Middle frontal gyrus (tissue), 1 donor: ENCODE data around the gene DNAH10.

Experiments used
- DNase-seq: peaks from one replicate; pipeline ENCODE4 v3.0.0-alpha.2; 2015; ENCODE audit warnings: low spot score; ENCODE audit errors: extremely low spot score

DNAH10 gene

DNA sequence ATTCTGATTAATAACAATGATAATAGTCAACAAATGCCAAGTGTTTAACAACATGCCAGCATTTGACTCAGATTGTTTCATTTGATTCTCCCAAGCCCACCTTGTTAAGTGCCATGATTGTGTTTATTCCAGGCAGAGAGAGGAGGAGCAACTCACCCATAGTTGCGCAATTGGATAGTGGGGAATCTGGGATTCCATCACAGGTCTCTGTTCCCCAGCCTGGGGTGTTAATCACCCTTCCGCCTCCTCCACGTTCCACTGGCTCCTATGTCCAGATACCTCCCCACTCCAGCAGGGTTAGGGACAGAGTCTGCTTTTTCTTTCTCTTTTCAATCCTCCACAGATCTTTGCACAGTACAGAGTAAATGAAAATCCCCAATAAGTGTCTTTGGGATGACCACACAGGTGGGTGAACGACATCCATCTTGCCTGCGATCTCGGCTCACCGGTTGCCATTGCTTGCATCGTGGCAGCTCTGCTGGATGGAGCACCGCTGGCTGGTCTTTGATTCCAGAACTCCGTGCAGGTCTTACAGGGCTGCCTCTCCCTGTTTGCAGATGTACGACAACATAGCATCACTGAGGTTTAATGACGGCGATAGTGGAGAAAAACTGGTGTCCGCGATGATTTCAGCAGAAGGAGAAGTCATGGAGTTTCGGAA lies 78.8 kb downstream of the DNAH10 start:
- DNase-seq: no peak

- DNase-seq: no peak
Observed at GRCh38 chr12:123843912-123844748, 82.0 kb downstream of the DNAH10 start.

DNA sequence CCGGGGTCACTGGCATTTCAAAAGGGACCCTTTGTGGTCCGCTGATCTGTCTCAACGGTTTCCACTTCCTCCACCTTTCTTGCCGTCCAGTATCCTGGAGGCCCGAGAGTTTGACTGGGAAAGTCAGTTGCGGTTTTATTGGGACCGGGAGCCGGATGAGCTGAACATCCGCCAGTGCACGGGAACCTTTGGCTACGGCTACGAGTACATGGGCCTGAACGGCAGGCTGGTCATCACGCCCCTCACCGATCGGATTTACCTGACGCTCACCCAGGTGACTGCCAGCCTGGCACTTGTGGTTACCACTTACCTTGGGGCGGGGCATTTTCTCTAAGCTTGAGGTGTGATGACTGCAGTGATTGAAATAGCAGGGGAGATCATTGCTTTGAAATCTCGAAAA lies 83.8 kb downstream of the DNAH10 start:
- no peak for DNase-seq

DNA sequence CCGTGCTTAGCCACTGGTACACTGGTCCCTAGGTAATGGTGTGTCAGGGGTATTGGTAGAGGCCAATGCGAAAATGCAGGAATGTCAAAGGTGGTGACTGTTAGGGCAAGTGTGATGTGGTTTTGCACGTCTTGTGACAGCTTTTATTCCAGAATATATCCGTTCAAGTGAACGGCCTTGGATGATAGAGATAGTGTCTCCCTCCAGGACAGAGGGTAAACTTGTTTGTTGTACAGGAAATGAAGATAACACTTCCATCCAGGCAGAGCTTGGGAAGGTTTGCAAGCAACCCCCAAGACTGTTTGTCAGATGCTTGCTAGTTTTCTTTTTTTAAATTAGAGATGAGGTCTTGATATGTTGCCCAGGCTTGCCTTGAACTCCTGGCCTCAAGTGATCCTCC lies 84.2 kb downstream of the DNAH10 start:
- DNase-seq: no peak

DNA sequence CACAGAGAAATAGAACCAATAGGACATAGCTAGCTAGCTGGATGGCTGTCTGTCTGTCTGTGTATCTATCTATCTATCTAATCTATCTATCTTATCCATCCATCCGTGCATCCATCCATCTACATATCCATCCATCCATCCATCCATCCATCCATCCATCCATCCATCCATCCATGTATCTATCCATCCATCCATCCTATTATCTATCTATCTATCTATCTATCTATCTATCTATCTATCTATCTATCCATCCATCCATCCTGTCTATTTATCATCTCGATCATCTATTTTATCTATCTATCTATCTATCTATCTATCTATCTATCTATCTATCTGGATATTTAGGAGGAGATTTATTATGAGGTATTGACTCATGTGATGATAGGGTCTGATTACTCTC lies 84.9 kb downstream of the DNAH10 start:
- no peak for DNase-seq

DNA sequence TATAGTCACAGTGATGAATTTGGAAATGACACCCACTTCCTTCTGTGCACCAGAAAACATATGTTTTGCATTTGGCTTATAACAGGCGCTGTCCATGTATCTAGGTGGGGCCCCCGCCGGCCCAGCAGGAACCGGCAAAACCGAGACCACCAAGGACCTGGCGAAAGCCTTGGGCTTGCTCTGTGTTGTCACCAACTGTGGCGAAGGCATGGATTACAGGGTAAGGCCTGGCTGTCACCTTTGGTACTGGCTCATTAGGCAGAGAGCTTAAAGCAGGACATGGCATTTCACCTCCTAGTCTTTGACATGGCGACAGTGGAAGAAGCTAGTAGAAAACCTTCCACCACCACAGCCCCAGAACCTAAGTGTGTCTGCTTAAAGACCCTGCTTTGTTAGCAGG lies 85.8 kb downstream of the DNAH10 start:
- DNase-seq: no peak

DNA sequence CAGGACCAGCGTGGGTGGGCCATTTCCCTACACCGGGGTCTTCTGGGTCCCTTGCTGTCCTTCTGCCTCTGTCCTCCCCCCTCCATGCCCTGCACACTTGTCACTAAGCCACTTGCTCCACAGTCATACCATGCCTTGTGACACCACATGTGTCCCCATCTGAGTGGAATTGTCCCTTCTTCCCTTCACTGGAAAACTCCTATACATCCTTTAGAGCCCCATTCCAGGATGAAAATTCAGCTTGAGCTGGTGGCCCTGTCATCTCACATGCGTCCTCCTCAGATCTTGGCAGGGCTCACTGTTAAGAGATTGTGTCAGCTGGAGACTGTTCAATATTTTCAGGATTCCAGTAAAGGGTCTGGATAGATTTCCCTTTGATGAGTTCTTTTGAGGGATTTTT lies 87.4 kb downstream of the DNAH10 start:
- DNase-seq: no peak

- DNase-seq: no peak
Observed at GRCh38 chr12:123850246-123851134, 88.4 kb downstream of the DNAH10 start.

- no peak for DNase-seq
Observed at GRCh38 chr12:123853396-123854070, 91.4 kb downstream of the DNAH10 start.

GRCh38 chr12:123854232-123854631 lies 92.1 kb downstream of the DNAH10 start:
- no peak for DNase-seq

DNA sequence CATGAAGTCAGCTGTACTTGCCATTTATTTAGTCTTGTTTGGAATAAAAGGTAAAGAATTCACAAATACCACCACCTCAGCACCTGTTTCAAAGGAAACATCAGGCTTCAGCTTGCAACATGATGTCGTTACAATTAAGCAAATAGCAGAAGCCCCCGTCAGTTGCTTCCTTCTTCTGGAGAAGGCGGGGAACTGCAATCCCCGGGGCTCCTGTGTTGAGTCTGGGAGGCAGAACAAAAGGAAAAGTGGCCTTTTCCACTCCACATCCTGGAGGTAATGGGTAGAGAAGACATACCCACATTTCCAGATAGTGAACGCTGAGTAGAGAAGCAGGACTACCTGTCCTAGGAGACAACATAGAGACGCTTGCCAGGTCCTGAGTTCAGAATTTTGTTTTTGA lies 92.8 kb downstream of the DNAH10 start:
- DNase-seq: no peak

GRCh38 chr12:123856681-123857080 lies 94.6 kb downstream of the DNAH10 start:
- no peak for DNase-seq

- DNase-seq: no peak
Observed at GRCh38 chr12:123858176-123858575, 96.1 kb downstream of the DNAH10 start.

DNA sequence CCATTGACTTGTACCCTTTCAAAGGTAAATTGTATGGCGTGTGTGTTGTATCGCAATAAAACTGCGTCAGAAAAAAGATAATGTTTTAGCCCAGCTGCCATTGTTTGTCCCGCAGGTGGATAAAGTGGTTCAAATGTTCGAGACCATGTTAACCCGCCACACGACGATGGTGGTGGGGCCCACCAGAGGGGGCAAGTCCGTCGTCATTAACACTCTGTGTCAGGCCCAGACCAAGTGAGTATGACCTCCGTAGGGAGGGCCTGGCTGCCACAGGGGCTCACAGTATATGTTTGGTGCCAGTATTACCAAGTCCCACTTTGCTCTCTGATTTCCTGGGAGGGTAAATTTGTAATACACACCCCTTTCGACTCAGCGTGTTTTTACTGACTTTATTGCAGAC lies 96.9 kb downstream of the DNAH10 start:
- DNase-seq: no peak

- no peak for DNase-seq
Observed at GRCh38 chr12:123860377-123860776, 98.3 kb downstream of the DNAH10 start.

DNA sequence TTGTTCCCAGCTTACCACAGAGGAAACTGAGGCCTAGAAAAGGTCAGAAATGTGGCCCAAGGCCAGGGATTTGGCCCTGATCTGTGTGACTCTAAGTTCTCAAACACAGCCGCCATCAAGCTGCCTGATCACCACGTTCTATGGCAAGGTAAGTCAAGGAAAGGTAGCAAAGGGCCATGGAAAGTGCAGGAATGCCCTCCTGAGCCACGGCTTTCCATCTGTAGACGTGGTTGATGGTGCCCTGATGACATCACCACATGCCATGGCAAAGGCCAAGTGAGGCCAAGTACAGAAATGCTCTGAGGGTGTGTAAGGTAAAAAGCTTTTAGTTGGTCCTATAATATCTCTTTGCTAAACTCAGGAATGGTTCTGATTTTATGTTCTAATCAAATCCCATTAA lies 99.3 kb downstream of the DNAH10 start:
- DNase-seq: no peak

DNA sequence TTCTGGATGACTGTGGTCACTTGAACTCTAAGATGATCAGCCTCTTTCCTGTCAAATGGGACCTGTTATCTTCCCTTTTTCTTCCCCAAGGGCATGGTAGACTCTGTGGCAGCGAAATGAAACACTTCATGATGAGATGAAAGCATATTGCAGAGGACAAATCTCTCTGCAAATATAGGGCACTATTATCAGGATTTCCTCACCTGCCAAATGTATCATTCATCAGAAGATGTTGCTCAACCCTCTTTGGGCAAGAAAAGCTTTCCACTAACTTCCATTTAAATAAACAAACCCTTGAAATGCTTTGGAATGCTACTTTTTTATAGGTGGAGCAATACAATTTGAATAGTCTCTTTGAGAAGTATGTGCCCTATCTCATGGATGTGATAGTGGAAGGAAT lies 105.0 kb downstream of the DNAH10 start:
- no peak for DNase-seq

- no peak for DNase-seq
Observed at GRCh38 chr12:123868791-123869190, 106.7 kb downstream of the DNAH10 start.

- DNase-seq: no peak
Observed at GRCh38 chr12:123873793-123874192, 111.7 kb downstream of the DNAH10 start.

DNA sequence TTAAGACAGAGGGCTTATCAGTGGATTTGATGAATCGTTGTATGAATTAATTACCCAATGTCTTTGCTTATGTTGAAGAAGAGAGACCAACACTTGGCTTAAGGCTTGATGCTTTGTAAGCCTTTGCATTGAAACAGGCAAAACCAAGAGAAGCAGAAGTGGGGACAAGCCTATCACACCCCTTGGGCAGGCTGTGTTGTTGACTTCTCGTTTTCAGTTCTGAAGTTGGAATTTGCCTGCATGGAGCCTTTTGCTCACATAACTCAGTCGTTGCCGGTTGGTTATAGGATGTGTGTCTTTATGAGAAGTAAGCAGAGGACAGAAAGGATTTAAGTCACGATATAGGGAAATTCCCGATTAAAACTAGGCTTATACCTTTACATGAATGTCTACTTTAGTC lies 115.9 kb downstream of the DNAH10 start:
- DNase-seq: no peak

DNA sequence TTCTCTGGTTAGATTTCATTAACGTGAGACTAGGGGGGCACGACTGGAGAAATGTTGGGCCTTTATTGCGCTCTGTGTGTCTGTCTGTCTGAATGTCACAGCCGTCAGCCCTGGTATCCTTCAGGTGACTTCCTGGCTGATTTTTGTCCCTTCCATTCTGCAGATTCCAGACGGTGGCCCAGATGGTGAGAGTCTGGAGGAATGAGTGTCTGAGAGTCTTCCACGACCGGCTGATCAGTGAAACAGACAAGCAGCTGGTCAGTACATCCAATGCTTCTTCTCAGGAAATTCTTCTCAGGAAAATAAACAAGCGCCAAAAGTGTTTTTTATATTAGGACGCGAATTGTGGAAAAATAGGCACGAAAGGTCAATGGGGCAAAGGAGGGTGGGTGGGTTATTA lies 117.0 kb downstream of the DNAH10 start:
- DNase-seq: no peak
